HG02981 (cell line): ENCODE data around the gene ZNF25.
"Not testable (repeated sequence)": the region's sequence is repeated elsewhere in the genome, so short reads cannot be mapped to it uniquely, and the experiment has no call there.

Source experiments
- ATAC-seq: cut with Tn5 transposase; IDR thresholded peaks from one replicate; pipeline ENCODE4 v1.9.1; 2021; ENCODE audit warnings: mild to moderate bottlenecking, moderate library complexity; ENCODE audit not compliant: unreplicated experiment

Gene ZNF25

DNA sequence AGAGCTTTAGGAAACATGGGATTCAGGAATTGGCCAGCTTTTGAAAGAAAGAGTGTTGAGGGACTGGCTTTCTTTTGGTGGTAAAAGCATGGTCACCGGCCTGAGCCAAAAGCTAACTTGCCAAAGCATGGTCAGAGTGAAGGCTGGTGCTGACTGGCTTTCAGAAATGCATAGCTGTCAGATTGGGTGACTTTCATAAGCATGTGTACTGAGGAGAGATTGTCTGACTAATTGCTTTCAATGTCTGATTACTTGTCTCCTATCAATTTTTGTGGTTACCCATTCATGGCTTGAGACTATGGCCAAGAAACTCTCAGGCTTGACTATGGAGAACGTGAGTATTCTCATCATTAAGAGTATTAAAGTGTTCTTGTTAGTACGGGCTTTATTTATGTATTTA, 28.2 kb downstream of the ZNF25 start:
- ATAC-seq: no peak

GRCh38 chr10:37947526-37947925, 28.9 kb downstream of the ZNF25 start:
- ATAC-seq: no peak

- no peak for ATAC-seq
Observed at GRCh38 chr10:37937864-37938263, 38.6 kb downstream of the ZNF25 start.

- no peak for ATAC-seq
Observed at GRCh38 chr10:37934791-37935190, 41.7 kb downstream of the ZNF25 start.

DNA sequence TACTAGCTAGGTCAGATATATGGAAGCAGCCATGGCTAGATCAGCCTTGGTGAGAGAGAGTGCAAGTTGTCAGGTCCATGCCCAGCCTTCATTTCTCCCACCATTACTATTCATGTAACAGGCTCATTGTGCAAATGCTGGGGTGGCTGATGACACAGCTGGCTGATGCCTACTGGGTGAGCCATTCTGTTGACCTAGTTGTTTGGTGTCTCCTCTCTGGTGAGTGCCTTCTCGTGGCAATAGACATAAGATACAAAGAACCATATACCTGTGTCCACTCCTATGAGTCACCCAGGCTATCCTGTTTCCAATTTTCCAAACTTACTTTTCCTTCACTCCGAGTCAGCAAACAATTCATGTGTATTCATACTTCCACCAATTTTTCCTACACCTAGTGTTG, 46.0 kb downstream of the ZNF25 start:
- no peak for ATAC-seq

- not testable (repeated sequence) for ATAC-seq
Observed at GRCh38 chr10:37908165-37908564, 68.3 kb downstream of the ZNF25 start.

GRCh38 chr10:37906382-37906781, 70.1 kb downstream of the ZNF25 start:
- no peak for ATAC-seq
